Body of pancreas (tissue), 4 donors: ENCODE data around the gene KIAA1217. TPM values are rescaled to one million over a fixed set of nuclear protein-coding genes. Genes with fewer than 3 reads are reported as not detected.
A peak's percentile ranks its signal among the peaks of the same experiment; 100 is the strongest.

Experiments used
- ATAC-seq: fragments of 150-250 bp; one replicate; pipeline ENCODE4 v1.9.1; 2016
- DNase-seq, 4 donors: peaks; one replicate each; pipeline ENCODE4 v3.0.0-alpha.2; 2019
- H3K27ac ChIP-seq, 4 donors: fragments of 200-600 bp; sonication (generic); 1 replicate in 3 of 4; 2 replicates in 1 of 4; pipeline versions ENCODE4 v1.5.1 to v1.6.1; 2016 to 2019; ENCODE audit warnings: mild to moderate bottlenecking in 1 of 4, mixed read lengths in 1 of 4, moderate library complexity in 1 of 4
- H3K27me3 ChIP-seq, 2 donors: fragments of 200-600 bp; sonication (generic); one replicate each; pipeline ENCODE4 v1.6.0; 2016; ENCODE audit warnings: mild to moderate bottlenecking in 1 of 2
- H3K36me3 ChIP-seq, 2 donors: fragments of 200-600 bp; sonication (generic); replicated peaks in 1 of 2; 2 replicates each; pipeline ENCODE4 v1.5.1; 2016; ENCODE audit warnings: low read depth in 2 of 2; ENCODE audit not compliant: insufficient read depth in 1 of 2
- H3K4me1 ChIP-seq: fragments of 200-600 bp; sonication (generic); one replicate; pipeline ENCODE4 v1.6.0; 2016
- H3K4me3 ChIP-seq, 2 donors: fragments of 200-600 bp; sonication (generic); 1 replicate in 1 of 2; 2 replicates in 1 of 2; pipeline ENCODE4 v1.5.1; 2016 to 2019
- H3K9me3 ChIP-seq, 3 donors: fragments of 200-600 bp; sonication (generic); 1 replicate in 2 of 3; 2 replicates in 1 of 3; pipeline ENCODE4 v1.5.1; 2016
- POLR2A ChIP-seq, 3 donors: fragments of 450-650 bp; IDR thresholded peaks; one replicate each; pipeline ENCODE4 v1.6.1; 2016; ENCODE audit warnings: antibody characterized with exemption in 3 of 3, mild to moderate bottlenecking in 2 of 3
- WGBS, 2 donors: methylation state at CpG; one replicate each; pipeline ENCODE4 v1.1.5; 2017; 5-methylcytosine and 5-hydroxymethylcytosine counted together
- intact Hi-C: fragments of 100-400 bp; cut with DNase I; formaldehyde crosslinking; loops from one replicate; pipeline ENCODE4 v1.15.1; 2023
- total RNA-seq, 2 donors: library from RNA; depleted of rRNA; stranded (reverse); fragments of >200 nt; gene quantifications; one replicate each; pipeline ENCODE4 v1.1.0, GENCODE V29; 2016
- TF ChIP-seq, protein P1 (sequence below), 7 experiments: fragments of 450-650 bp in 4 of 7; fragments of 200-600 bp in 3 of 7; sonication (generic) in 3 of 7; IDR thresholded peaks; one replicate each; pipeline ENCODE4 v1.5.1; 2016 to 2019; ENCODE audit warnings: antibody characterized with exemption in 7 of 7

The KIAA1217 gene
- total RNA-seq, 2 donors from 2014 or later, result 25.9 to 36.9 TPM

DNA sequence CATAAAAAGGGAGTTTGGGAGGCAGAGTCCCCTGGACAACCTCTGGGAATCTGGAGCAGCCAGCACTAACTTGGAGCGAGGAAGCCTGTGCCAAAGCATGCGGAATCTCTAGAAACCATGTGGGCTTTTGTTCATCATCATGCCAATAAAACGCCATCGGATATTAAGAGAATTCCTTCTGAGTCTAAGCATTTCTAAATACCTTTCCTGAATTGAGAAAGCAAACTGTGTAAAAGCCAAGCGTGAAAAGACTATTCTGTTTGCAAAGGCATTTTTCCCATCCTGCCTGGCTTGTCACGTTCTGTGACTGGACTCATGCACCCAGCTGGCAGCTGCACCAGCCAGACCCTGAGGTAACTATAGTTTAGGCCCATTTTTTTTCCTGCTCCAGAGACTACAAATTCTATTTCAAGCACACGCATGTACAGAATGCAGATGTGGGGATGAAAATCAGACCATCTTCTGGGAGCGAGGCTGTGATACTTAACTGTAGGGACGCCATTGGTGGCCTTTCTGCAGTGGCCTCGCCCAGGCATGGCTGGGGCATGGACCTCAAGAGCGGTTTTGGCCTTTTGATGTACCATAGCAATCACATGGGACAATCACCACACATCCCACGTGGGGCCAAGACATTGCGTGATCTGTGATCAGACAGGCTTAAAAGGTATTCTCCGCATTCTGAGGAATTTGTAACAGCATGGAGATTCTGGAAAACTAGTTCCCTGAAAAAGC, 218.9 kb downstream of the KIAA1217 start:
- no peak overlapping the region for H3K27ac ChIP-seq
- WGBS, 2 donors, result 90 to 93% methylated on average over 14 of the region's 14 CpGs
- intact Hi-C loops, result no loop called here
- no peaks in the 10 kb centered on the region for H3K36me3 ChIP-seq
- DNase-seq (no peak), ATAC-seq (no peak)
- peaks cover 5% of the 10 kb centered on the region for H3K4me1 ChIP-seq
- TF ChIP-seq, protein P1, sequence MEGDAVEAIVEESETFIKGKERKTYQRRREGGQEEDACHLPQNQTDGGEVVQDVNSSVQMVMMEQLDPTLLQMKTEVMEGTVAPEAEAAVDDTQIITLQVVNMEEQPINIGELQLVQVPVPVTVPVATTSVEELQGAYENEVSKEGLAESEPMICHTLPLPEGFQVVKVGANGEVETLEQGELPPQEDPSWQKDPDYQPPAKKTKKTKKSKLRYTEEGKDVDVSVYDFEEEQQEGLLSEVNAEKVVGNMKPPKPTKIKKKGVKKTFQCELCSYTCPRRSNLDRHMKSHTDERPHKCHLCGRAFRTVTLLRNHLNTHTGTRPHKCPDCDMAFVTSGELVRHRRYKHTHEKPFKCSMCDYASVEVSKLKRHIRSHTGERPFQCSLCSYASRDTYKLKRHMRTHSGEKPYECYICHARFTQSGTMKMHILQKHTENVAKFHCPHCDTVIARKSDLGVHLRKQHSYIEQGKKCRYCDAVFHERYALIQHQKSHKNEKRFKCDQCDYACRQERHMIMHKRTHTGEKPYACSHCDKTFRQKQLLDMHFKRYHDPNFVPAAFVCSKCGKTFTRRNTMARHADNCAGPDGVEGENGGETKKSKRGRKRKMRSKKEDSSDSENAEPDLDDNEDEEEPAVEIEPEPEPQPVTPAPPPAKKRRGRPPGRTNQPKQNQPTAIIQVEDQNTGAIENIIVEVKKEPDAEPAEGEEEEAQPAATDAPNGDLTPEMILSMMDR (IDR thresholded peaks at IDR 0.05), result no peak
- TF ChIP-seq POLR2A (IDR thresholded peaks at IDR 0.05), result no peak
- H3K4me3 ChIP-seq, result no peak overlapping the region
- no peaks in the 10 kb centered on the region for H3K9me3 ChIP-seq
- no peaks in the 10 kb centered on the region for H3K27me3 ChIP-seq

DNA sequence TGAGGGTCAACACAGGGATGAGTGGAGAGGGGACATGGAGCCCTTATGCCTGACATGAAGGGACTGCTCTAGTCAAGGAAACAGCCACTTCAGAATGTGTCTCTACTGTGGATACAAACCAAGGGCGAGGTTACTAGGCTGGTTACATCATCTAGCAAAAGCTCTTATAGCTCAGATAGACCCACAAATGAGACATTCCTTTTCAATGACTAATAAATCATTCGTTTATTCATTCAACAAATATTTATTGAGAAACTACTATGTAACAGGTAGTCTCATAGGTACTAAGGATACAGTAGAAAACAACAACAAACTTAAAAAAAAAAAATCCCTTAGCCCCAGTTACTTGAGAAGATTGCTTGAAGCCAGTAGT, 219.5 kb downstream of the KIAA1217 start:
- Histone ChIP-seq H3K4me1 (peaks cover 5% of the 10 kb centered on the region), H3K36me3 (no peaks in the 10 kb centered on the region), H3K27ac (no peak overlapping the region), H3K9me3 (no peaks in the 10 kb centered on the region), H3K27me3 (no peaks in the 10 kb centered on the region), H3K4me3 (no peak overlapping the region)
- DNase-seq, result no peak
- WGBS, 2 donors, result 62 to 72% methylated on average over 2 of the region's 2 CpGs
- TF ChIP-seq POLR2A (IDR thresholded peaks at IDR 0.05), result no peak
- TF ChIP-seq, protein P1 (IDR thresholded peaks at IDR 0.05), result no peak
- ATAC-seq, result no peak
- intact Hi-C loops, result no loop called here

- TF ChIP-seq POLR2A (IDR thresholded peaks at IDR 0.05), result no peak
- TF ChIP-seq, protein P1 (IDR thresholded peaks at IDR 0.05), result no peak
- Histone ChIP-seq H3K4me3 (no peak overlapping the region), H3K27ac (no peak overlapping the region), H3K9me3 (no peaks in the 10 kb centered on the region), H3K27me3 (no peaks in the 10 kb centered on the region), H3K36me3 (no peaks in the 10 kb centered on the region), H3K4me1 (peaks cover 5% of the 10 kb centered on the region)
- 62 to 96% methylated on average over 4 to 5 of the region's 5 CpGs for WGBS, 2 donors
- no peak for ATAC-seq
- peak in 1 of 4 donors; percentile 11 for DNase-seq
- intact Hi-C loops, result no loop called here
Observed at GRCh38 chr10:24430591-24430990, 221.7 kb downstream of the KIAA1217 start.

- Histone ChIP-seq H3K9me3 (no peaks in the 10 kb centered on the region), H3K4me3 (no peak overlapping the region), H3K27ac (peak overlapping the region in 1 of 4 donors; percentile 15), H3K27me3 (no peaks in the 10 kb centered on the region), H3K36me3 (no peaks in the 10 kb centered on the region), H3K4me1 (peaks cover 10% of the 10 kb centered on the region)
- intact Hi-C loops, result no loop called here
- WGBS, 2 donors, result 74 to 80% methylated on average over 9 of the region's 9 CpGs
- no peak for DNase-seq
- TF ChIP-seq POLR2A (IDR thresholded peaks at IDR 0.05), result no peak
- TF ChIP-seq, protein P1 (IDR thresholded peaks at IDR 0.05), result no peak
- ATAC-seq, result no peak
Observed at GRCh38 chr10:24432478-24433416, 223.8 kb downstream of the KIAA1217 start.
